GM21723 (cell line): ENCODE results near the gene SAMD4A.

Source experiments
- ATAC-seq: cut with Tn5 transposase; IDR thresholded peaks from one replicate; pipeline ENCODE4 v1.9.1; 2021; ENCODE audit warnings: mild to moderate bottlenecking, moderate library complexity; ENCODE audit not compliant: unreplicated experiment

SAMD4A gene

GRCh38 chr14:54698966-54699530, 132.1 kb downstream of the SAMD4A start:
- ATAC-seq = no peak

DNA sequence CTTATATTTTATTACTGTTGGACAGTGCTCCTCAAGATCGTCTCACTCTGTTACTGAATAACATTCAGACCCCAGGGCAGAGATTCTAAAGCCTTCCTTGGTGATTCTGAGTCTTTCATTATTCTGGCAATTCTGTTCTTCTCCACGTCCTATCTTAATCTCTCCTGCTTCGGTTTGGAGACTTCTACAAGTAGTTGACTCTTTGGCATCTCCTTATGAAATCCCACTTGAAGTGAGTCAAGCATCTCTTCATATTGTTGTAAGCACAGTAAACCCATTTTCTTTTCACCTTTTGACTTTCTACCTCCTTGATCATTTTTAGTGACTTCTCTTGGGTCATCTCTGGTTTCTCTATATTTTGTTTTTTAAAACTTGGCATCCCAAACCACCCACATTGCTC, 132.8 kb downstream of the SAMD4A start:
- ATAC-seq = no peak

GRCh38 chr14:54700717-54701116, 133.8 kb downstream of the SAMD4A start:
- ATAC-seq = no peak

DNA sequence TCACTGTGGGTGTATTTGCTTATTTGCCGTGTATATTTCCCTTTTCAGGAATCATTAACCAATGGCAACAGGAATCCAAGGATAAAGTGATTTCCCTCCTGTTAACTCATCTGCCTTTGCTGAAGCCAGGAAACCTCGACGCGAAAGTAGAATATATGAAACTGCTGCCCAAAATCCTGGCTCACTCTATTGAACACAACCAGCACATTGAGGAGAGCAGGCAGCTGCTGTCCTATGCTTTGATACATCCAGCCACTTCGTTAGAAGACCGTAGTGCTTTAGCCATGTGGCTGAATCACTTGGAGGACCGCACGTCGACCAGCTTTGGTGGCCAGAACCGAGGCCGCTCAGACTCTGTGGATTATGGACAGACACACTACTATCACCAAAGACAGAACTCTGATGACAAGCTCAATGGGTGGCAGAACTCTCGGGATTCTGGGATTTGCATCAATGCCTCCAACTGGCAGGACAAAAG, 135.1 kb downstream of the SAMD4A start:
- no peak for ATAC-seq

- ATAC-seq = no peak
Measured at GRCh38 chr14:54702492-54702891, 135.6 kb downstream of the SAMD4A start.

DNA sequence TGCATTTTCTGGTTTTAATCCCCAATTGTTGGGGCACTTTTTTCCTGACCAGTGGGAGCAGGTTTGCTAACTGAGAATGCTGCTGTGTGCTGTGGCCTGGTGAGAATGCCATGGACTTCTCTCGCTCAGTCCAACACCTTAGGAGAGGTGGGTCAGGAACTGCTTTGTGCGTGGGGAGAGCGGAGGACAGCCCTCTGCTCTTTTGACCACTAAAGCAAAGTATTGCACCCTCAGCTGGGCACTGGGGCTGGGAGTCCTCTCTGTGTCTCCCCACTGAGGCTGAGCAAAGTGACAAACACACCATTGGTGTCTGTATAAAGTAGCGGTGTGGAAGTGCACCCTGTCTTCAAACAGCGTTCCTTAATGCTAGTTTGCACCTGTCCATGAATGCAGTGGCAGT, 136.2 kb downstream of the SAMD4A start:
- no peak for ATAC-seq

- ATAC-seq = no peak
Measured at GRCh38 chr14:54703724-54704123, 136.8 kb downstream of the SAMD4A start.

GRCh38 chr14:54704768-54705167, 137.8 kb downstream of the SAMD4A start:
- ATAC-seq = no peak

DNA sequence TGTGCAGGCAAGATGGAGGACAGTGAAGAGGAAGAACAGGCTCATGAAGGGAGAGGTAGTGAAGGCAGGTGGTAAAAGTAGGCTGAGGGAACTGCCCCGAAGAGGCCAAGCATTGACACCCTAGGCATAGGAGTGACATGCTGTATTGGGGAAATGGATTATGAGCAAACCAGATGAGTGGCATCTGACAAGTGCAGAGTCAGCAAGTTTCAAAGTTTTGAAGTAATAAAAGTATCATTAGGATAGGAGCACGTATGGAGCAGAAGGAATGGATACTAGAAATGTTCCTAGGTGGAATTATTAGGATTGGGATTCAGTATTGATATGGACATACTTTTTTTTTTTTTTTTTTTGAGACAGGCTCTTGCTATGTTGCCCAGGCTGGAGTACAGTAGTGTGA, 139.8 kb downstream of the SAMD4A start:
- ATAC-seq = no peak

DNA sequence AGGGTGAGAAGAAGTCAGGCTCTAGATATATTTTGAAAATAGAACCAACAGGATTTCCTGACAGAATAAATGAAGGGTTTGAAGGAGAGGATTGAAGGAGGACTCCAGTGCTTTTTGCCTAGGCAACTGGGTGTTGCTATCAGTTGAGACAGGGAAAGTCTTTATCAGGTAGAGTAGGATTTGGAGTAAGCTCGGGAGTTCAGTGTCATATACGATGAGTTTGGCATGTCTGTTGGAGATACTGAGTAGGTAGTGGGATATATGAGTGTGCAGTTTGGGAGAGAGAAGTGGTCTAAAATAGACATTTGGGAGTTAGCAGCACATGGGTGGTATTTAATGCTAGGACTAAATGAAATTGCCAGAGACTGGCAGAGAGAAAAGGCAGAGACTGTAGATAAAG, 141.2 kb downstream of the SAMD4A start:
- ATAC-seq = no peak

DNA sequence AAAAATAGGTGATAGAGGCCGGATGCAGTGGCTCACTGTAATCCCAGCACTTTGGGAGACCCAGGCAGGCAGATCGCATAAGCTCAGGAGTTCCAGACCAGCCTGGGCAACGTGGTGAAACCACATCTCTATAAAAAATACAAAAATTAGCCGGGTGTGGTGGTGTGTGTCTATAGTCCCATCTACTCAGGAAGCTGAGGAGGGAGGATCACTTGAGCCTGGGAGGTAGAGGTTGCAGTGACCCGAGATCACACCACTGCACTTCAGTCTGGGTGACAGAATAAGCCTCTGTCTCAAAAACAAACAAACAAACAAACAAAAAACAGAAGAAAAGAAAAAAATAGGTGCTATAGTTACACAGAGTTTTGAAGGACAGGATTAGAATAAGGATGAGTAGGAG, 142.1 kb downstream of the SAMD4A start:
- peak; percentile 16 for ATAC-seq

GRCh38 chr14:54709444-54709843, 142.5 kb downstream of the SAMD4A start:
- peak; percentile 86 for ATAC-seq

GRCh38 chr14:54709867-54710266, 142.9 kb downstream of the SAMD4A start:
- no peak for ATAC-seq

DNA sequence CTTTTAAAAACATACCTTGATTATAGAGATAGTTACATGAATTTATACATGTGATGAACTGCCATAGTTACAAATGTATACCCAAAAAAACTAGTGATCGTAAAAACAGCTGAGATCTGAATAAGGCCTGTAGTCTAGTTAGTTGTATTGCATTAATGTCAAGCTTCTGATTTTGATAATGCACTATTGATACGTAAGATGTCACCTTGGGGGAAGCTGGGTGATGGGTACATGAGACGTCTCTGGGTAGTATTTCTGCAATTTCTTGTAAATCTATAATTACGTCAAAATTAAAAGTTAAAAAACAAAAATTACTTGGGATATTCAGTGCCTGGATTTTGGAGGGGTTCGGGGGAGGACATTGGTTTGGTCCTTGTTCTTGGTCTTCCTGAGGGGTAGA, 144.4 kb downstream of the SAMD4A start:
- ATAC-seq = no peak

GRCh38 chr14:54711812-54712464, 145.0 kb downstream of the SAMD4A start:
- no peak for ATAC-seq

- no peak for ATAC-seq
Measured at GRCh38 chr14:54712465-54713200, 145.7 kb downstream of the SAMD4A start.

DNA sequence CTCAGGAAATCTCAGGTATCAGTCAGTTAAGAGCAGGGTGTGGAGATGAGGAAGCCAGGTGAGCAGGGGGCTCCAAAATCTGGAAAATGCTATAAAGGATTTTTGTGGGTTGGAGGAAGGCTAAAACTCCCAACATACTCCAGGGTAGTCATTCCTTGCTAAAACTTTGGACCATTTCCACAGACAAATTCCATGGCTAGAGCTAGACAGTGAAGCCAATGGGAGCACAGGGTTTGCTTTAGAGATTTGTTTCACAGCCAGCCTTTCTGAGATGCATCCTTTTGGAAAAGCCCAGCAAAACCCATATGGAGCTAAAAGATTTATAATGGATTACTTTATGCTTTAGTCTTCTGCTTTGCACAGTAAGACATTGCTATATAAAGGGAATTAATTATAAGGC, 146.5 kb downstream of the SAMD4A start:
- ATAC-seq = no peak

DNA sequence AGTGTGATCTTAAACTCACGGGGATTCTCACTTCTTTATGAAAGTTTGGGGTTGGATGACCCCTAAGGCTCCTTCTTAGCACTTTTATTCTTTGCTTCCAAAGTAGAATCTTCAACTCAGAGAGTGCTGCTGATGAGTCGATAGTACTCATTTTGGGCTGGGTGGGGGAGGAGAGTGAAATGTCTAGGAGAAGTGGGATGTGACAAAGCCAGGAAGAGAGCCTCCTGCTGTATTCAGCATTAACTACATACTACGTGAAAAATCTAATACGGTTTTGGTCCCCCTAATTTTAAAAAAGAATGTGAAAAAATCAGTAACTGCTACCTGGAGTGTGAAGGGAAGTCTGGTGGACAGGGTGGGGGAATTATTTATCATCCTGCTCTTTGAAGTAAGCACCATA, 148.3 kb downstream of the SAMD4A start:
- no peak for ATAC-seq

GRCh38 chr14:54715811-54716210, 148.9 kb downstream of the SAMD4A start:
- ATAC-seq = no peak

GRCh38 chr14:54716862-54717261, 149.9 kb downstream of the SAMD4A start:
- ATAC-seq = no peak

DNA sequence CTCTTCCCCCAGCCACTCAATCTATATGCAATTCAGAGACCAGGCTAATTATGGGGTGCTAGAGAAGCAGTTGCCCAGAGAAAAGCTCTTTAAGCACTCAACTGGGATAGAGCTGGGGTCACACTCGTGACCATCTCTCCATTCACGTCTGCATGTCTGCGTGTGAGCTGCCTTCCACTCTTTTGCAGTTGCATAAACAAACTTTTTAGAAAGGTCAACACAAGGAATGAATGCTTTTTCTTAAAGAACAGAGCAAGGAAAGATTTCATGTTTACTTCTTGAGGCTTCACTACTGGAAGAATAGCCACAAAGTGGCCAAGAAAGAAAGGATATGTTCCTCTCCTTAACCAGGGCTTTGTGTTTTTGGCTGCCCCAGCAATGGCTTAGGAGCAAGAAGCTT, 151.1 kb downstream of the SAMD4A start:
- ATAC-seq = no peak

DNA sequence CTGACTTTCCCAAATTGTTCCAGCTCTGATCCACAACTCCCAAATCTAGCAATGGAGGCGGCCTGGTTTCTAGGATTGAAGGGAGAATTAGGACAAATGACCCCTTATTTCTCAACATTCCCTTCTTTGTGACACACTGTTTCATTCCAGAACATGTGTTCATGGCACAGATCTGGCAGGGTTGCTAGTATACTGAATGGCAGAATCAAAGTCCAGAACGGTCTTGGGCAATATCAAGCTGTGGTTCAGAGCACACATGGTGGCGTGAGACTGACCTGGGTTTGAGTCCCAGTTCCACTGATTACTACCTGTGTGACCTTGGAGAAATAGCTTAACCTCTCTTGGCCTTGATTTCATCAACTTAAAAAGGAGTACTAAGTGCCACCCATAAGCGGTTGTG, 152.5 kb downstream of the SAMD4A start:
- ATAC-seq = no peak
